GM23338 (cell line): ENCODE measurements around the gene ARF6. TPM values are rescaled to one million over a fixed set of nuclear protein-coding genes. Genes with fewer than 3 reads are reported as not detected.

Source experiments
- ATAC-seq: fragments of 200-7000 bp; cut with Tn5 transposase; 3 replicates; pipeline ENCODE4 v1.9.1; 2020
- DNase-seq: peaks from one replicate; pipeline ENCODE4 v3.0.0-alpha.2; 2015; ENCODE audit warnings: low spot score
- H2AFZ ChIP-seq: fragments of 200-600 bp; sonication (generic); 2 replicates; pipeline ENCODE4 v1.8.0; 2016; ENCODE audit warnings: antibody characterized with exemption, mild to moderate bottlenecking, moderate library complexity
- H3F3A ChIP-seq: fragments of 200-600 bp; sonication (generic); replicated peaks from 2 replicates; pipeline ENCODE4 v1.8.0; 2017; ENCODE audit warnings: antibody characterized with exemption, mixed run types, low read depth
- H3K27ac ChIP-seq: fragments of 200-600 bp; sonication (generic); 2 replicates; pipeline ENCODE4 v1.6.1; 2016; ENCODE audit warnings: low read depth
- H3K27me3 ChIP-seq: fragments of 200-600 bp; sonication (generic); 2 replicates; pipeline ENCODE4 v1.8.0; 2016; ENCODE audit warnings: mild to moderate bottlenecking, mixed run types, moderate library complexity; ENCODE audit not compliant: insufficient read depth
- H3K36me3 ChIP-seq: fragments of 200-600 bp; sonication (generic); 2 replicates; pipeline ENCODE4 v1.8.0; 2016; ENCODE audit warnings: mild to moderate bottlenecking; ENCODE audit not compliant: insufficient read depth
- H3K4me1 ChIP-seq: fragments of 200-600 bp; sonication (generic); 2 replicates; pipeline ENCODE4 v1.8.0; 2016; ENCODE audit warnings: mild to moderate bottlenecking, moderate library complexity; ENCODE audit not compliant: insufficient read depth
- H3K4me2 ChIP-seq: fragments of 200-600 bp; sonication (generic); 2 replicates; pipeline ENCODE4 v1.7.1; 2017; ENCODE audit warnings: mixed run types
- H3K4me3 ChIP-seq: fragments of 200-600 bp; sonication (generic); 2 replicates; pipeline ENCODE4 v1.6.1; 2016; ENCODE audit warnings: mixed run types
- H3K79me2 ChIP-seq: fragments of 200-600 bp; sonication (generic); replicated peaks from 2 replicates; pipeline ENCODE4 v1.8.0; 2017; ENCODE audit warnings: mild to moderate bottlenecking; ENCODE audit not compliant: insufficient read depth
- H3K9me2 ChIP-seq: fragments of 200-600 bp; sonication (generic); 2 replicates; pipeline ENCODE4 v1.8.0; 2017; ENCODE audit not compliant: insufficient read depth
- H4K20me1 ChIP-seq: fragments of 200-600 bp; sonication (generic); replicated peaks from 2 replicates; pipeline ENCODE4 v1.8.0; 2017; ENCODE audit warnings: mild to moderate bottlenecking; ENCODE audit not compliant: insufficient read depth
- H3K27ac Mint-ChIP-seq: 2 replicates; pipeline ENCODE4 v1.8.0; 2020; ENCODE audit warnings: inconsistent platforms, mild to moderate bottlenecking, moderate library complexity, mixed read lengths
- H3K27me3 Mint-ChIP-seq: 3 replicates; pipeline ENCODE4 v1.8.0; 2022; ENCODE audit warnings: low read depth, mild to moderate bottlenecking, moderate library complexity, mixed read lengths, inconsistent platforms; ENCODE audit not compliant: insufficient read depth, poor library complexity
- H3K36me3 Mint-ChIP-seq: 3 replicates; pipeline ENCODE4 v1.8.0; 2021; ENCODE audit warnings: low read depth, mild to moderate bottlenecking, inconsistent platforms, moderate library complexity, mixed read lengths
- H3K4me1 Mint-ChIP-seq: 3 replicates; pipeline ENCODE4 v1.8.0; 2020; ENCODE audit warnings: mild to moderate bottlenecking, inconsistent platforms, mixed read lengths
- H3K4me3 Mint-ChIP-seq: 3 replicates; pipeline ENCODE4 v1.8.0; 2021; ENCODE audit warnings: moderate library complexity, mild to moderate bottlenecking, inconsistent platforms, mixed read lengths
- H3K9me3 Mint-ChIP-seq: 3 replicates; pipeline ENCODE4 v1.8.0; 2020; ENCODE audit warnings: moderate library complexity, mild to moderate bottlenecking, inconsistent platforms, mixed read lengths
- CREB1 ChIP-seq: fragments of 250-450 bp; sonication (Bioruptor Pico); IDR thresholded peaks from 2 replicates; pipeline ENCODE4 v1.5.0; 2020; ENCODE audit warnings: low read depth, mild to moderate bottlenecking, moderate library complexity
- EZH2 ChIP-seq: fragments of 200-600 bp; sonication (generic); IDR thresholded peaks from one replicate; pipeline ENCODE4 v1.8.0; 2017; ENCODE audit warnings: antibody characterized with exemption, mild to moderate bottlenecking, low read depth; ENCODE audit not compliant: unreplicated experiment
- EZH2phosphoT487 ChIP-seq: fragments of 200-600 bp; sonication (generic); IDR thresholded peaks from one replicate; pipeline ENCODE4 v1.8.1; 2018; ENCODE audit warnings: antibody characterized with exemption; ENCODE audit not compliant: unreplicated experiment
- JUNB ChIP-seq: IDR thresholded peaks from one replicate; pipeline ENCODE4 v1.6.1; 2016; ENCODE audit warnings: antibody characterized with exemption; ENCODE audit not compliant: unreplicated experiment
- NANOG ChIP-seq: IDR thresholded peaks from 2 replicates; pipeline ENCODE4 v1.6.1; 2016; ENCODE audit warnings: antibody characterized with exemption, borderline replicate concordance
- POLR2AphosphoS5 ChIP-seq: IDR thresholded peaks from 2 replicates; pipeline ENCODE4 v1.6.1; 2016; ENCODE audit warnings: antibody characterized with exemption, low read depth
- STAT1 ChIP-seq: IDR thresholded peaks from one replicate; pipeline ENCODE4 v1.6.1; 2016; ENCODE audit warnings: antibody characterized with exemption; ENCODE audit not compliant: unreplicated experiment
- ZNF114 ChIP-seq: fragments of 250-450 bp; sonication (Bioruptor Pico); IDR thresholded peaks from 2 replicates; pipeline ENCODE4 v1.5.0; 2020; ENCODE audit warnings: mild to moderate bottlenecking, moderate library complexity
- ZNF331 ChIP-seq: fragments of 250-450 bp; sonication (Bioruptor Pico); IDR thresholded peaks from 2 replicates; pipeline ENCODE4 v1.5.0; 2020; ENCODE audit warnings: low read depth, mild to moderate bottlenecking, moderate library complexity
- polyA plus RNA-seq: library from polyadenylated mRNA; unstranded; fragments of >200 nt; fragmentation: Nextera tagmentation; extraction: Ambion mirVana; gene quantifications from 2 replicates; pipeline ENCODE4 v1.2.1, GENCODE V29; 2016
- total RNA-seq: library from RNA; depleted of rRNA; stranded (reverse); fragments of >200 nt; shearing (Covaris generic); gene quantifications from 2 replicates; pipeline ENCODE4 v1.2.3, GENCODE V29; 2014
- TF ChIP-seq, protein P1 (sequence below): fragments of 250-450 bp; sonication (Bioruptor Pico); IDR thresholded peaks from 2 replicates; pipeline ENCODE4 v1.5.0; 2020; ENCODE audit warnings: mild to moderate bottlenecking, moderate library complexity
- TF ChIP-seq, protein P2 (sequence below), 2 experiments: fragments of 200-600 bp in 1 of 2; sonication (generic) in 1 of 2; conservative IDR thresholded peaks; 2 replicates each; pipeline versions ENCODE4 v1.5.1 to v1.6.1; 2016 to 2017; ENCODE audit warnings: antibody characterized with exemption in 2 of 2, low read depth in 2 of 2, mild to moderate bottlenecking in 2 of 2, moderate library complexity in 1 of 2

The ARF6 gene
- total and polyA plus RNA-seq, 2 experiments from 2014 or later = 47.8 to 73.1 TPM

GRCh38 chr14:49868720-49869114 is 24.2 kb upstream of the ARF6 start:
- Histone ChIP-seq H3K4me1 (peaks cover 5% of the 10 kb centered on the region; the same call in 1 of the 2 replicates), H4K20me1 (no peaks in the 10 kb centered on the region), H3K4me3 (peak overlapping the region; percentile 70), H3K4me2 (peak overlapping the region; percentile 94), H3F3A (no peaks in the 10 kb centered on the region), H3K79me2 (no peaks in the 10 kb centered on the region), H2AFZ (peak overlapping the region; percentile 98), H3K27me3 (no peaks in the 10 kb centered on the region), H3K27ac (no peak overlapping the region), H3K36me3 (no peaks in the 10 kb centered on the region), H3K9me2 (no peaks in the 10 kb centered on the region)
- no peak for ATAC-seq
- Mint-ChIP-seq H3K4me1 (peaks cover 3% of the 10 kb centered on the region; the same call in 2 of the 3 replicates), H3K36me3 (no peaks in the 10 kb centered on the region; the same call in 2 of the 3 replicates), H3K9me3 (no peaks in the 10 kb centered on the region), H3K4me3 (peak overlapping the region; percentile 89), H3K27me3 (peaks cover 10% of the 10 kb centered on the region), H3K27ac (no peak overlapping the region)
- TF ChIP-seq STAT1 = no peak
- TF ChIP-seq POLR2AphosphoS5 = no peak
- TF ChIP-seq, protein P1, sequence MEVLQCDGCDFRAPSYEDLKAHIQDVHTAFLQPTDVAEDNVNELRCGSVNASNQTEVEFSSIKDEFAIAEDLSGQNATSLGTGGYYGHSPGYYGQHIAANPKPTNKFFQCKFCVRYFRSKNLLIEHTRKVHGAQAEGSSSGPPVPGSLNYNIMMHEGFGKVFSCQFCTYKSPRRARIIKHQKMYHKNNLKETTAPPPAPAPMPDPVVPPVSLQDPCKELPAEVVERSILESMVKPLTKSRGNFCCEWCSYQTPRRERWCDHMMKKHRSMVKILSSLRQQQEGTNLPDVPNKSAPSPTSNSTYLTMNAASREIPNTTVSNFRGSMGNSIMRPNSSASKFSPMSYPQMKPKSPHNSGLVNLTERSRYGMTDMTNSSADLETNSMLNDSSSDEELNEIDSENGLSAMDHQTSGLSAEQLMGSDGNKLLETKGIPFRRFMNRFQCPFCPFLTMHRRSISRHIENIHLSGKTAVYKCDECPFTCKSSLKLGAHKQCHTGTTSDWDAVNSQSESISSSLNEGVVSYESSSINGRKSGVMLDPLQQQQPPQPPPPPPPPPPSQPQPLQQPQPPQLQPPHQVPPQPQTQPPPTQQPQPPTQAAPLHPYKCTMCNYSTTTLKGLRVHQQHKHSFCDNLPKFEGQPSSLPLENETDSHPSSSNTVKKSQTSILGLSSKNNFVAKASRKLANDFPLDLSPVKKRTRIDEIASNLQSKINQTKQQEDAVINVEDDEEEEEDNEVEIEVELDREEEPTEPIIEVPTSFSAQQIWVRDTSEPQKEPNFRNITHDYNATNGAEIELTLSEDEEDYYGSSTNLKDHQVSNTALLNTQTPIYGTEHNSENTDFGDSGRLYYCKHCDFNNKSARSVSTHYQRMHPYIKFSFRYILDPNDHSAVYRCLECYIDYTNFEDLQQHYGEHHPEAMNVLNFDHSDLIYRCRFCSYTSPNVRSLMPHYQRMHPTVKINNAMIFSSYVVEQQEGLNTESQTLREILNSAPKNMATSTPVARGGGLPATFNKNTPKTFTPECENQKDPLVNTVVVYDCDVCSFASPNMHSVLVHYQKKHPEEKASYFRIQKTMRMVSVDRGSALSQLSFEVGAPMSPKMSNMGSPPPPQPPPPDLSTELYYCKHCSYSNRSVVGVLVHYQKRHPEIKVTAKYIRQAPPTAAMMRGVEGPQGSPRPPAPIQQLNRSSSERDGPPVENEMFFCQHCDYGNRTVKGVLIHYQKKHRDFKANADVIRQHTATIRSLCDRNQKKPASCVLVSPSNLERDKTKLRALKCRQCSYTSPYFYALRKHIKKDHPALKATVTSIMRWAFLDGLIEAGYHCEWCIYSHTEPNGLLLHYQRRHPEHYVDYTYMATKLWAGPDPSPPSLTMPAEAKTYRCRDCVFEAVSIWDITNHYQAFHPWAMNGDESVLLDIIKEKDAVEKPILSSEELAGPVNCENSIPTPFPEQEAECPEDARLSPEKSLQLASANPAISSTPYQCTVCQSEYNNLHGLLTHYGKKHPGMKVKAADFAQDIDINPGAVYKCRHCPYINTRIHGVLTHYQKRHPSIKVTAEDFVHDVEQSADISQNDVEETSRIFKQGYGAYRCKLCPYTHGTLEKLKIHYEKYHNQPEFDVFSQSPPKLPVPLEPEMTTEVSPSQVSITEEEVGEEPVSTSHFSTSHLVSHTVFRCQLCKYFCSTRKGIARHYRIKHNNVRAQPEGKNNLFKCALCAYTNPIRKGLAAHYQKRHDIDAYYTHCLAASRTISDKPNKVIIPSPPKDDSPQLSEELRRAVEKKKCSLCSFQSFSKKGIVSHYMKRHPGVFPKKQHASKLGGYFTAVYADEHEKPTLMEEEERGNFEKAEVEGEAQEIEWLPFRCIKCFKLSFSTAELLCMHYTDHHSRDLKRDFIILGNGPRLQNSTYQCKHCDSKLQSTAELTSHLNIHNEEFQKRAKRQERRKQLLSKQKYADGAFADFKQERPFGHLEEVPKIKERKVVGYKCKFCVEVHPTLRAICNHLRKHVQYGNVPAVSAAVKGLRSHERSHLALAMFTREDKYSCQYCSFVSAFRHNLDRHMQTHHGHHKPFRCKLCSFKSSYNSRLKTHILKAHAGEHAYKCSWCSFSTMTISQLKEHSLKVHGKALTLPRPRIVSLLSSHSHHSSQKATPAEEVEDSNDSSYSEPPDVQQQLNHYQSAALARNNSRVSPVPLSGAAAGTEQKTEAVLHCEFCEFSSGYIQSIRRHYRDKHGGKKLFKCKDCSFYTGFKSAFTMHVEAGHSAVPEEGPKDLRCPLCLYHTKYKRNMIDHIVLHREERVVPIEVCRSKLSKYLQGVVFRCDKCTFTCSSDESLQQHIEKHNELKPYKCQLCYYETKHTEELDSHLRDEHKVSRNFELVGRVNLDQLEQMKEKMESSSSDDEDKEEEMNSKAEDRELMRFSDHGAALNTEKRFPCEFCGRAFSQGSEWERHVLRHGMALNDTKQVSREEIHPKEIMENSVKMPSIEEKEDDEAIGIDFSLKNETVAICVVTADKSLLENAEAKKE (CRISPR knock-in tag) = no peak
- no peak for TF ChIP-seq ZNF331 (CRISPR knock-in tag)
- TF ChIP-seq EZH2phosphoT487 = no peak
- no peak for TF ChIP-seq EZH2
- TF ChIP-seq CREB1 (CRISPR knock-in tag) = no peak
- TF ChIP-seq, protein P2, sequence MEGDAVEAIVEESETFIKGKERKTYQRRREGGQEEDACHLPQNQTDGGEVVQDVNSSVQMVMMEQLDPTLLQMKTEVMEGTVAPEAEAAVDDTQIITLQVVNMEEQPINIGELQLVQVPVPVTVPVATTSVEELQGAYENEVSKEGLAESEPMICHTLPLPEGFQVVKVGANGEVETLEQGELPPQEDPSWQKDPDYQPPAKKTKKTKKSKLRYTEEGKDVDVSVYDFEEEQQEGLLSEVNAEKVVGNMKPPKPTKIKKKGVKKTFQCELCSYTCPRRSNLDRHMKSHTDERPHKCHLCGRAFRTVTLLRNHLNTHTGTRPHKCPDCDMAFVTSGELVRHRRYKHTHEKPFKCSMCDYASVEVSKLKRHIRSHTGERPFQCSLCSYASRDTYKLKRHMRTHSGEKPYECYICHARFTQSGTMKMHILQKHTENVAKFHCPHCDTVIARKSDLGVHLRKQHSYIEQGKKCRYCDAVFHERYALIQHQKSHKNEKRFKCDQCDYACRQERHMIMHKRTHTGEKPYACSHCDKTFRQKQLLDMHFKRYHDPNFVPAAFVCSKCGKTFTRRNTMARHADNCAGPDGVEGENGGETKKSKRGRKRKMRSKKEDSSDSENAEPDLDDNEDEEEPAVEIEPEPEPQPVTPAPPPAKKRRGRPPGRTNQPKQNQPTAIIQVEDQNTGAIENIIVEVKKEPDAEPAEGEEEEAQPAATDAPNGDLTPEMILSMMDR (conservative IDR thresholded peaks at IDR 0.05; ENCODE audit: low read depth in 2 of 2) = no peak
- TF ChIP-seq JUNB = no peak
- TF ChIP-seq NANOG = no peak
- no peak for TF ChIP-seq ZNF114 (CRISPR knock-in tag)
- no peak for DNase-seq
